Measurements from ENCODE around the gene TMEM72.

- TF ChIP-seq EZH2 (IDR thresholded peaks at IDR 0.05; ENCODE audit: insufficient read depth, low read length) (no peak), CTCF (IDR thresholded peaks at IDR 0.05; ENCODE audit: insufficient read depth, low read depth, low read length) (no peak)
These were observed 67.1 kb downstream of the TMEM72 start for GRCh38 chr10:44978213-44978569.
